Measurements from ENCODE around the gene MLPH. TPM values are rescaled to one million over a fixed set of nuclear protein-coding genes. Genes with fewer than 3 reads are reported as not detected.
A peak's percentile ranks its signal among the peaks of the same experiment; 100 is the strongest.

MLPH gene
- total and polyA plus RNA-seq, 9 of the 15 experiments (the other 6 are each of a cell fraction or from before 2014, with no cell fraction given): 0.22 TPM; not detected in 8

- TF ChIP-seq MITF (IDR thresholded peaks at IDR 0.05): no peak
- no peak for TF ChIP-seq ZBTB12 (CRISPR knock-in tag; IDR thresholded peaks at IDR 0.05)
Measured at GRCh38 chr2:237452861-237453260, 34.2 kb upstream of the MLPH start (continued).

GRCh38 chr2:237453671-237454070, 33.4 kb upstream of the MLPH start:
- POLR2A ChIA-PET: no interaction called here
- intact Hi-C loops (cut with micrococcal nuclease): no loop called here
- 10% methylated on average over 3 of the region's 3 CpGs for WGBS (ENCODE audit: insufficient coverage, low coverage, missing lambda C conversion rate)
- Histone ChIP-seq H3K79me2 (ENCODE audit: control insufficient read depth, insufficient read depth, low read length) (no peaks in the 10 kb centered on the region), H3K27me3 (ENCODE audit: control insufficient read depth in 2 of 2, insufficient read depth in 2 of 2, low read length in 2 of 2) (peaks cover 0 to 17% of the 10 kb centered on the region in 2 experiments; a peak in 2 of 5 replicates), H3K9ac (ENCODE audit: insufficient read depth in 1 of 2, low read depth in 2 of 2, low read length in 2 of 2) (no peak overlapping the region), H2AFZ (ENCODE audit: low read depth, low read length) (no peak overlapping the region), H3K4me1 (replicated peaks in 1 of 2; ENCODE audit: control insufficient read depth in 2 of 2, insufficient read depth in 2 of 2, low read length in 2 of 2) (no peaks in the 10 kb centered on the region), H3K4me2 (ENCODE audit: insufficient read depth, low read length) (no peak overlapping the region), H3K36me3 (ENCODE audit: control insufficient read depth, insufficient read depth, low read length) (no peaks in the 10 kb centered on the region), H3K4me3 (no peak overlapping the region), H4K20me1 (replicated peaks; ENCODE audit: control insufficient read depth, insufficient read depth, low read length) (no peaks in the 10 kb centered on the region), H3K9me1 (ENCODE audit: control insufficient read depth, insufficient read depth, low read length) (no peaks in the 10 kb centered on the region), H3K27ac (ENCODE audit: extremely low read depth, low read depth, low read length) (no peak overlapping the region), H3K9me3 (replicated peaks; ENCODE audit: control insufficient read depth, insufficient read depth, low read depth, low read length) (no peaks in the 10 kb centered on the region)
- CTCF ChIA-PET (ENCODE audit: low intra/inter-chr PET ratio): no interaction called here
- BruUV-seq (replicated peaks): no TSS peak
- FAIRE-seq: no peak
- no peak for DNase-seq (ENCODE audit: extremely low read depth in 1 of 4, low spot score in 3 of 4)
- in situ Hi-C loops (cut with MboI): no loop called here
- ATAC-seq: no peak
- TF ChIP-seq USF2 (CRISPR knock-in tag; IDR thresholded peaks at IDR 0.05) (peak; percentile 36), USF1 (CRISPR knock-in tag; IDR thresholded peaks at IDR 0.05) (peak; percentile 21; the same call in 1 of the 2 replicates), E2F6 (IDR thresholded peaks at IDR 0.05; ENCODE audit: borderline replicate concordance in 1 of 2, extremely low read depth in 1 of 2, insufficient read depth in 1 of 2, insufficient read length in 1 of 2, low read depth in 1 of 2, low read length in 1 of 2, poor library complexity in 1 of 2, severe bottlenecking in 1 of 2) (no peak), L3MBTL2 (IDR thresholded peaks at IDR 0.05) (peak; percentile 27; the same call in 1 of the 2 replicates), ZNF707 (CRISPR knock-in tag; conservative IDR thresholded peaks at IDR 0.05) (no peak)

Data from K562 (cell line).